ENCODE measurements around the gene MYO19. TPM values are rescaled to one million over a fixed set of nuclear protein-coding genes. Genes with fewer than 3 reads are reported as not detected.

Gene MYO19
- total RNA-seq, 1 donor from 2014 or later, result 72.4 TPM

GRCh38 chr17:36481829-36482228 is 52.8 kb downstream of the MYO19 start:
- peaks cover 22% of the 10 kb centered on the region for H3K27me3 Mint-ChIP-seq (ENCODE audit: insufficient read depth, low read depth)
- TF ChIP-seq CTCF (IDR thresholded peaks at IDR 0.05) (no peak), EZH2phosphoT487 (IDR thresholded peaks at IDR 0.05) (no peak), EZH2 (IDR thresholded peaks at IDR 0.05) (no peak)

GRCh38 chr17:36475346-36475970 is 59.2 kb downstream of the MYO19 start:
- H2AFZ ChIP-seq (replicated peaks), result no peak overlapping the region
- no peak overlapping the region for H3K4me3 ChIP-seq
- no peaks in the 10 kb centered on the region for H3K79me2 ChIP-seq (ENCODE audit: low read depth)
- H3K4me1 ChIP-seq, result no peaks in the 10 kb centered on the region
- no peak overlapping the region for H3K9ac ChIP-seq
- H3F3A ChIP-seq (ENCODE audit: low read depth), result no peaks in the 10 kb centered on the region
- H3K27ac ChIP-seq, result no peak overlapping the region
- Mint-ChIP-seq H3K9me3 (no peaks in the 10 kb centered on the region), H3K4me1 (no peaks in the 10 kb centered on the region), H3K27me3 (ENCODE audit: insufficient read depth, low read depth) (peaks cover 22% of the 10 kb centered on the region), H3K27ac (no peak overlapping the region), H3K36me3 (no peaks in the 10 kb centered on the region), H3K4me3 (no peak overlapping the region)
- no peaks in the 10 kb centered on the region for H3K9me3 ChIP-seq (ENCODE audit: low read depth)
- H3K4me2 ChIP-seq, result no peak overlapping the region
- no peaks in the 10 kb centered on the region for H4K20me1 ChIP-seq (ENCODE audit: low read depth)
- TF ChIP-seq CTCF (IDR thresholded peaks at IDR 0.05) (no peak), EZH2phosphoT487 (IDR thresholded peaks at IDR 0.05) (no peak), EZH2 (IDR thresholded peaks at IDR 0.05) (no peak)
- peaks cover 68% of the 10 kb centered on the region for H3K27me3 ChIP-seq
- no peaks in the 10 kb centered on the region for H3K36me3 ChIP-seq
- no peak for DNase-seq (ENCODE audit: low spot score)

More at GRCh38 chr17:36481829-36482228, 52.8 kb downstream of the MYO19 start:
- H3K27ac Mint-ChIP-seq, result no peak overlapping the region
- H3K4me3 ChIP-seq, result no peak overlapping the region
- H3K4me1 Mint-ChIP-seq, result peaks cover 20% of the 10 kb centered on the region
- no peaks in the 10 kb centered on the region for H3K36me3 ChIP-seq
- H2AFZ ChIP-seq (replicated peaks), result no peak overlapping the region
- H3K9me3 Mint-ChIP-seq, result no peaks in the 10 kb centered on the region
- peak overlapping the region; percentile 27 for H3K4me3 Mint-ChIP-seq
- no peak overlapping the region for H3K9ac ChIP-seq
- H3K36me3 Mint-ChIP-seq, result peaks cover 1% of the 10 kb centered on the region
- H3K79me2 ChIP-seq (ENCODE audit: low read depth), result peaks cover 3% of the 10 kb centered on the region
- peaks cover 6% of the 10 kb centered on the region for H3F3A ChIP-seq (ENCODE audit: low read depth)
- no peaks in the 10 kb centered on the region for H3K9me3 ChIP-seq (ENCODE audit: low read depth)
- no peak for DNase-seq (ENCODE audit: low spot score)
- H3K27me3 ChIP-seq, result peaks cover 79% of the 10 kb centered on the region
- peaks cover 1% of the 10 kb centered on the region for H4K20me1 ChIP-seq (ENCODE audit: low read depth)
- no peak overlapping the region for H3K27ac ChIP-seq
- H3K4me2 ChIP-seq, result no peak overlapping the region
- H3K4me1 ChIP-seq, result no peaks in the 10 kb centered on the region

GRCh38 chr17:36474571-36474970 is 60.1 kb downstream of the MYO19 start:
- TF ChIP-seq EZH2phosphoT487 (IDR thresholded peaks at IDR 0.05), result no peak
- TF ChIP-seq CTCF (IDR thresholded peaks at IDR 0.05), result no peak
- no peak for TF ChIP-seq EZH2 (IDR thresholded peaks at IDR 0.05)
- no peak overlapping the region for H3K4me3 Mint-ChIP-seq
- peaks cover 1% of the 10 kb centered on the region for H3K4me1 ChIP-seq
- H2AFZ ChIP-seq (replicated peaks), result no peak overlapping the region
- no peaks in the 10 kb centered on the region for H3K79me2 ChIP-seq (ENCODE audit: low read depth)
- H3K4me3 ChIP-seq, result no peak overlapping the region
- no peaks in the 10 kb centered on the region for H3K36me3 ChIP-seq
- H3K27ac ChIP-seq, result no peak overlapping the region
- peaks cover 68% of the 10 kb centered on the region for H3K27me3 ChIP-seq
- H3K9ac ChIP-seq, result no peak overlapping the region
- peaks cover 24% of the 10 kb centered on the region for H3K27me3 Mint-ChIP-seq (ENCODE audit: insufficient read depth, low read depth)
- H3K4me2 ChIP-seq, result no peak overlapping the region
- no peaks in the 10 kb centered on the region for H3K9me3 ChIP-seq (ENCODE audit: low read depth)
- H4K20me1 ChIP-seq (ENCODE audit: low read depth), result no peaks in the 10 kb centered on the region
- no peak for DNase-seq (ENCODE audit: low spot score)
- no peaks in the 10 kb centered on the region for H3F3A ChIP-seq (ENCODE audit: low read depth)
- no peaks in the 10 kb centered on the region for H3K9me3 Mint-ChIP-seq
- no peak overlapping the region for H3K27ac Mint-ChIP-seq
- no peaks in the 10 kb centered on the region for H3K36me3 Mint-ChIP-seq
- H3K4me1 Mint-ChIP-seq, result no peaks in the 10 kb centered on the region
